ENCODE measurements around the gene CNOT3. TPM values are rescaled to one million over a fixed set of nuclear protein-coding genes. Genes with fewer than 3 reads are reported as not detected.
A peak's percentile ranks its signal among the peaks of the same experiment; 100 is the strongest.

The CNOT3 gene
- total and polyA plus RNA-seq, 4 donors: 23.5 to 40.4 (median 28.8) TPM

- H3K4me1 ChIP-seq (ENCODE audit: control insufficient read depth in 5 of 5, insufficient read depth in 5 of 5, low read length in 5 of 5): peaks cover 0 to 15% (median 6%) of the 10 kb centered on the region in 5 donors
- 92 to 93% methylated on average over 11 of the region's 11 CpGs for WGBS, 2 donors
- DNase-seq: no peak
- peaks cover 0 to 15% (median 6%) of the 10 kb centered on the region in 4 donors for H3K36me3 ChIP-seq (ENCODE audit: control insufficient read depth in 4 of 4, insufficient read depth in 4 of 4, low read length in 4 of 4)
- no peaks in the 10 kb centered on the region for H3K9me3 ChIP-seq (ENCODE audit: control insufficient read depth in 4 of 4, insufficient read depth in 3 of 4, low read length in 3 of 4)
- TF ChIP-seq CTCF (IDR thresholded peaks at IDR 0.05; ENCODE audit: control extremely low read depth, extremely low read depth): no peak
- no peaks in the 10 kb centered on the region for H3K27me3 ChIP-seq (ENCODE audit: control insufficient read depth in 3 of 3, insufficient read depth in 3 of 3, low read length in 2 of 3)
- no peak overlapping the region for H3K4me3 ChIP-seq
- H3K27ac ChIP-seq (ENCODE audit: low read depth in 1 of 2, low read length in 1 of 2): no peak overlapping the region
- H3K9ac ChIP-seq (ENCODE audit: insufficient read depth in 1 of 2, low read length in 2 of 2): no peak overlapping the region
- ATAC-seq (ENCODE audit: insufficient read depth, low FRiP score): no peak
Measured at GRCh38 chr19:54186934-54187381, 49.4 kb downstream of the CNOT3 start.

GRCh38 chr19:54188215-54188871 is 50.8 kb downstream of the CNOT3 start:
- Histone ChIP-seq H3K27me3 (ENCODE audit: control insufficient read depth in 3 of 3, insufficient read depth in 3 of 3, low read length in 2 of 3) (no peaks in the 10 kb centered on the region), H3K4me3 (no peak overlapping the region), H3K9ac (ENCODE audit: insufficient read depth in 1 of 2, low read length in 2 of 2) (peak overlapping the region; percentile 56 to 76), H3K27ac (ENCODE audit: low read depth in 1 of 2, low read length in 1 of 2) (peak overlapping the region; percentile 81 to 96), H3K9me3 (ENCODE audit: control insufficient read depth in 4 of 4, insufficient read depth in 3 of 4, low read length in 3 of 4) (no peaks in the 10 kb centered on the region), H3K4me1 (ENCODE audit: control insufficient read depth in 5 of 5, insufficient read depth in 5 of 5, low read length in 5 of 5) (peaks cover 0 to 21% (median 8%) of the 10 kb centered on the region in 5 donors), H3K36me3 (ENCODE audit: control insufficient read depth in 4 of 4, insufficient read depth in 4 of 4, low read length in 4 of 4) (peaks cover 0 to 18% (median 11%) of the 10 kb centered on the region in 4 donors)
- WGBS, 2 donors: 9 to 18% methylated on average over 12 of the region's 12 CpGs
- ATAC-seq (ENCODE audit: insufficient read depth, low FRiP score) (no peak), DNase-seq (peak in 1 of 3 donors; percentile 15)
- no peak for TF ChIP-seq CTCF (IDR thresholded peaks at IDR 0.05; ENCODE audit: control extremely low read depth, extremely low read depth)

GRCh38 chr19:54189145-54189734 is 51.7 kb downstream of the CNOT3 start, which contains the start of gene MBOAT7:
Gene MBOAT7 (minus strand): TSS chr19:54189580. CDS start chr19:54188508, 1,072 bp downstream.
- Histone ChIP-seq H3K4me3 (peak within 1 kb of the TSS; percentile 72), H3K9ac (ENCODE audit: insufficient read depth in 1 of 2, low read length in 2 of 2) (peak within 1 kb of the TSS; percentile 84 to 98), H3K36me3 (ENCODE audit: control insufficient read depth in 4 of 4, insufficient read depth in 4 of 4, low read length in 4 of 4) (peaks cover 0 to 15% (median 13%) of the 10 kb centered on the region in 4 donors), H3K27me3 (ENCODE audit: control insufficient read depth in 3 of 3, insufficient read depth in 3 of 3, low read length in 2 of 3) (no peaks in the 10 kb centered on the region), H3K9me3 (ENCODE audit: control insufficient read depth in 4 of 4, insufficient read depth in 3 of 4, low read length in 3 of 4) (no peaks in the 10 kb centered on the region), H3K4me1 (ENCODE audit: control insufficient read depth in 5 of 5, insufficient read depth in 5 of 5, low read length in 5 of 5) (peaks cover 0 to 21% (median 8%) of the 10 kb centered on the region in 5 donors), H3K27ac (ENCODE audit: low read depth in 1 of 2, low read length in 1 of 2) (peak within 1 kb of the TSS; percentile 98 to 99)
- DNase-seq (no peak), ATAC-seq (ENCODE audit: insufficient read depth, low FRiP score) (peak; percentile 1)
- WGBS, 2 donors: 1% methylated on average over 48 to 64 of the region's 64 CpGs
- no peak for TF ChIP-seq CTCF (IDR thresholded peaks at IDR 0.05; ENCODE audit: control extremely low read depth, extremely low read depth)
